Occipital lobe (tissue), 2 donors: ENCODE data around the gene PTP4A1. TPM values are rescaled to one million over a fixed set of nuclear protein-coding genes. Genes with fewer than 3 reads are reported as not detected.
"Not testable (repeated sequence)": the region's sequence is repeated elsewhere in the genome, so short reads cannot be mapped to it uniquely, and the experiment has no call there.

Experiments
- DNase-seq: peaks from one replicate; lab custom pipeline; 2025; lab: John Stamatoyannopoulos, UW
- total RNA-seq: library from RNA; depleted of rRNA; stranded (reverse); fragments of >200 nt; gene quantifications from one replicate; pipeline ENCODE4 v1.2.3, GENCODE V29; 2014

PTP4A1 gene
- total RNA-seq, result 83.0 TPM

DNA sequence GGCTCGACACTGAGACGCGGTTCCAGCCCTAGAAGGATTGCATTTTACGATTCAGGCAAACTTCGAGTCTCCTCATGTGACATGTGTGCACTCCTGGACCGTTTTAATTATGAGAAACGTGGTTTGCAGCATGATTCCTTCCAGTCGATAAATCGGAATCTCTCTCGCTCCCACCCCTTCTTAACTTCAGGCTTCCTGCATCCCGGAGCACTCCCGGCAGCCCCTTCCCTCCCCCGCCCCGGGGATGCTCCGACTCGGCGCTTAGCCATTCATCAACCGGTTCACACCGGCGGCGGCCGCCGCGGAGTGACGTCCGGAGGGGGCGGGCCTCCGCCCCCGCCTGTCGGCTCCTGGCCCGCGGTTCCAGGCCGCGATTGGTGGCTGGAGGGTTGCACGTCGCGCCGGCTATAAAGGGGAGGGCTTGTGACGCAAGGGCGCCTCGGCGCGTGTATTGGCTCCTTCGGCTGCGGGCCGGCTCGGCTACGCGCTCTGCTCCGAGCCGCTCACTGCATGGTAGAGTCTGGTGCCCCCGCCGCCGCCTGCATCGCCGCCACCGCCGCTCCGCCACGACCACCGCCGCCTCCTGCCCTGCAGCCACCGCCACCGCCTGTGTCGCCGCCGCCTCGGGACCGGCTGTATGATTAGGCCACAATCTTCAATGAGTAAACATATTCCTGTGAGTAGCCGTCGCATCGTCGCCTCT, at the start of gene PTP4A1, which contains the start of gene LOC128125822:
TSS of gene PTP4A1 (plus strand) at position 437 of the 703 bp plus-strand sequence. CDS start 4,401 bp downstream, outside the sequence.
TSS of gene LOC128125822 (plus strand) at position 437 of the 703 bp plus-strand sequence.
- peak; percentile 98 for DNase-seq

DNA sequence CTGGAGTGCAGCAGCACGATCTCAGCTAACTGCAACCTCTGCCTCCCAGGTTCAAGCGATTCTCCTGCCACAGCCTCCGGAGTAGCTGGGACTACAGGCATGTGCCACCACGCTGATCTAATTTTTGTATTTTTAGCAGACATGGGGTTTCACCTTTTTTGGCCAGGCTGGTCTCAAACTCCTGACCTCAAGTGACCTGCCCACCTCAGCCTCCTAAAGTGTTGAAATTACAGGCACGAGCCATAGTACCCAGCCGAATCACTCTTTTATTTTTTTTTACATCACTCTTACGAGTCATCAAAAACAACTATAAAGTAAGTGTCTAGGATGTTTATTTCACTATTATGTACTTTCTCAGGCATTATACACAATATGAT, 49.4 kb upstream of the PTP4A1 start:
- not testable (repeated sequence) for DNase-seq

DNA sequence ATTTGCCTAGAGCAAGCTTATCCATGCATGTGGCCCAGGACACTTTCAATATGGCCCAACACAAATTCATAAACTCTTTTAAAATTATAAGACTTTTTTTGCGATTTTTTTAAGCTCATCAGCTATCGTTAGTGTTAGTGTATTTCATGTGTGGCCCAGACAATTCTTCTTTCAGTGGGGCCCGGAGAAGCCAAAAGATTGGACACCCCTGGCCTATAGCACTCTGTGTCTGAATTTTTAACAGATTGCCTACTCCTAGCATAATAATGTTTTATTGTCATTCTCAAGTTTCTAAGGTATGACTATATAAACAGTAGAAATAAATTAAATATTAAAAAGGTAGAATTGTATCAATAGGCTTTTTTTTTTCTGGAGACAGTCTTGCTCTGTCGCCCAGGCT, 48.6 kb upstream of the PTP4A1 start:
- DNase-seq, result no peak

DNA sequence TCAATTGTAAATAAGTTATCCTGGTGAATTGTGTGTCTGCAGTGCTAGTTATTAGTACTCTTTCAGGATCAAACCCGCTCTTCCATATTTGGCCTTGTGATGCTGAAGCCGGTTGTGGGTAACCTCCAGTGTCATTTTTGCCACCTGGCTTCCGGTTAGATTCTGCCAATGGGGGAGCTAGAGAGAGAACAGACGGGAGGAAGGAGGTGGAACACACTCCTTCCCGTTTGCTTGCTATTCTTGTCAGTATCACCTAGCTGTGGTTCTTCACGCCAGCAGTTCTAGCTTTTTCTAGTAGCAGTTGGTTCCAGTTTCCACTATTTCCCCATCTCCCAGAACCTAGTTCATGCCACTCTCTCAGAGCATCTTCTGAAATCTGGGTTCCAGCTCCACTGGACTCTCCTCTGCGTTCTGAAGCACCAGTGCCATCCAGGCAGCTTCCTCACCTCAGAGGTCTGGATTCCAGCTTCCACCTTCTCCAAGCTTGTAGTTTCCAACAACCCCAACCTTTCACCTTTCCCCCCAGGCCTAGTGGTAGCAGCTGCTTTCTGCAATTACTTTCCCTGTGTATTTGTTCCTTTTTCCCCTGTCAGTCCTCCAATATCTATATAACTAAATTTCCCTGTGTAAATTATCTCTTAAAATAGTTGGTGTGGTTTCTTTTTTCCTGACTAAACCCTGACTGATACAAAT, 46.9 kb upstream of the PTP4A1 start:
- no peak for DNase-seq

DNA sequence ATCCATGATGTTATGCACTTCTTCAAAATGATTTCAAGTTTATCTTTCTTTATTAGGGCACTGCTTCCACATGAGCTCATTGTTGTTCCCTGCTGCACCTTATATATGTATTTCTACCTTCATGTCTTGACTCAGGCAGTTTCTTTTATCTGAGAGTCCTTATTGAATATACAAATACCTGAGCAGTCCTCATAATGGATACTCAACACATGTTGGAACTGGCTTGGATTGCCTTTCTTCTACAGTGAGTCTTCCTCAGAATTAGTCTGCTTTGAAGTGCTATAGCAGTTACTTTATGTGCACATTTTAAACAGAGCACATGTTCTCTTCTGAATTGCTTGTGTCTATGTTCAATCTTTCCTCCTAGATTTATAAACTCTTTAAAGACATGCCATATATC, 45.3 kb upstream of the PTP4A1 start:
- DNase-seq, result no peak

DNA sequence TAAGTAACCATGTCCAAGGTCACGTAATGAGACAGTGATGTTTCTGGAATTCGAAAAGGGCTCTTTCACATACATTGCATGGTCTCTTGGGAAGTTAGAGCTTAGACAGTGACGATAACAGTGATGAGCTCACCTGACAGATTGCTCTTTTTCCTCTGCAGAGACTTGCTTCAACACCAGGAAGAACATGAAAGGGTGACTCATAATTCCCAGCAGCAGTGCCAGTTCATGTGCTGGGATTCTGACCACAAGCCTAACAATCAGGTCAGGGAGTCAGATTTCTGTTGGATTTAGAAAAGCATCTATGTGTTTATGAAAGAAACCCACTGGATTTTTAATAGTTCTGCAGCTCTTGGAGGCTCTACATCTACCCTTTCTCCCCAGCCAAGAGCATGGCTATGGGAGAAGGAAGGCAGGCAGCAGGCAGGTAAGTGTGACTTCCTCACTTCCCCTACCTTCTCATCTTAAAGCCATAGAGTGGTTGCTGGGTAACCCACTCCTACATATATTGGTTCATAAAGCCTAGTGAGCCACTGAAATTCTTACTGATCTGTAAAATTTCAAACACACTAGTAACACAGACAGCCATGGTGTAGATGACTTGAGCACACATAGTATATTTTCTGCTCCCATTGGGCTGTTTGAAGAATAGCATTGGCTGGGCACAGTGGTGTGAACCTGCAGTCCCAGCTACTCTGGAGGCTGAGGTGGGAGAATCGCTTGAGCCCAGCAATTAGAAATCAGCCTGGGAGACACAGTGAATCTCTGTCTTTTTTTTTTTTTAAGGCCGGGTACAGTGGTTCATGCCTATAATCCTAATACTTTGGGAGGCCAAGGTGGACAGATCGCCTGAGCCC, 44.4 kb upstream of the PTP4A1 start:
- no peak for DNase-seq

DNA sequence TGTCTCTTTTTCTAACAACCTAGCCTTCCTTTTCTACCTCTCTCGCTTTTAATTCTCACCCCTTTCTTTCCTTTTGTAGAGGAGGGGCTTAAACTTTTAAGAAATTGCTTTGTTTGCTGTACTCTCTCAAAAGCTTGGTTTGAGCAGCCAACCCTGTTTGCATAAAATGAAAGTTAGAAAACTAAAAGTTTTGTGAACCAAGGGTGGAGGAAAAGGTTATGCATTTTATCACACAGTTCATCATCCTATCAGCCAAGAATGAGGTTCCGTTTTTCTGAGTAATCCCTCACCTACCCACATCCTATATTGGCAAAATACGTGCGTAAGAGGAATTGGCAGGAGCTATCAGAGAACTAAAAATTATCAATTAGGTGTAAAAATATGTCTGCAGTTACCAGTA, 42.8 kb upstream of the PTP4A1 start:
- no peak for DNase-seq

DNA sequence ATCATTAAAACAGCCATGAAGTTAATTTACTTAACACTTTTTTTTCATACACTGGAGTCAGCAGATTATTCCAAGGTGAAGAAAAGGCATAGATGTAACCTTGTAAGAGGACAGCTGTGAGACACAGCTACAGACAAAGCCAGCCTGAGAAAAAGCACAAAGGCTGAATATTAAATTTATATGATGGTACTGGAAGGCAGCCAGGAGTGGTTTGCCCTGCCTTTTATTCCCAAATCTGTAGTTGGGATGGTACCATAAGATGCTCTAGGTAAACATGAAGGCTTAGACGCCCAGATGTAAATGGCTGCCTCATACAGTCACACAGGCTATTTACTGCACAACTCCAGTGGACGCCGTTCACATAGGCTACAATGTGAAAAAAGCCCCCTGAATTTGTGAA, 42.1 kb upstream of the PTP4A1 start:
- no peak for DNase-seq

DNA sequence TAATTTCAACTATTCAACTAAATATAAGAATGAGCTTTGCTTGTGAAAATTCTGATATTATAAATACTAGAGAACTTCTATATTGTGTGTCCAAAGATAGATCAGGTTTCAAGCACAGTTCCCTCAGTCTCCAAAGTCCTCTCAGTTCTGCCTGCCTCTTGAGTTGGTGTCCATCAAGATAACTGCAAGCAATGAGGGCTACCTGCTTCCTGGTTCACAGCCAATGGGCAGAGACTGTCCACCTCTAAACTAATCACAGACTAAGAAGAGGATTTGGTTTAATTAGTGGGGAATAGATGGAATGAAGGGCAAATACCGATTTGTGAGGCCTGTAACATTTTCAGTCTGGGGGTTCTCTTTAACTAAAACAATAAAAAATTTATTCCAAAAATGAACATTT, 41.3 kb upstream of the PTP4A1 start:
- DNase-seq, result no peak

DNA sequence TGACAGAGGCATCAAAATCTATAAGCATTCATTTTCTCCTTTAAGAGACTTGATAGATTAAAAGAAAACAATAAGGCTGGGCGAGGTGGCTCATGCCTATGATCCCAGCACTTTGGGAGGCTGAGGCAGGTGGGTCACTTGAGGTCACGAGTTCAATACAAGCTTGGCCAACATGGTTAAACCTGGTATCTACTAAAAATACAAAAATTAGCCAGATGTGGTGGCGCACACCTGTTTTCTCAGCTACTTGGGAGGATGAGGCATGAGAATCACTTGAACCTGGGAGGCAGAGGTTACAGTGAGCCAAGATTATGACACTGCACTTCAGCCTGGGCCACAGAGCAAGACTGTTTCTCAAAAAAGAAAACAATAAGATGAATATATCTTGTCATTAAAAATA, 39.3 kb upstream of the PTP4A1 start:
- no peak for DNase-seq

DNA sequence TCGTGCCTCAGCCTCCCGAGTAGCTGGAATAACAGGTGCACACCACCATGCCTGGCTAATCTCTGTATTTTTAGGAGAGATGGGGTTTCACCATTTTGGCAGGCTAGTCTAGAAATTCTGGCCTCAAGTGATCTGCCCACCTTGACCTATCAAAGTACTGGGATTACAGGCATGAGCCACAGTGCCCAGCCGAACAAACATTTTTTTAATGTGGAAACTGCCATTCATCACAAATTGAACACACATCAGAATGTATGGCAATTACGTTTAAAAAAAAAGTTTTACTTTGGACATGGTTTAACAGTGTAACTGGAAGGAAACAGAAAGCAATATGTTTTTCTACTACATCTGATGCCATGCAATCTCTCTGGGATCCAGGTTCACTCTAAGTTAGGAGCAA, 38.3 kb upstream of the PTP4A1 start:
- no peak for DNase-seq

DNA sequence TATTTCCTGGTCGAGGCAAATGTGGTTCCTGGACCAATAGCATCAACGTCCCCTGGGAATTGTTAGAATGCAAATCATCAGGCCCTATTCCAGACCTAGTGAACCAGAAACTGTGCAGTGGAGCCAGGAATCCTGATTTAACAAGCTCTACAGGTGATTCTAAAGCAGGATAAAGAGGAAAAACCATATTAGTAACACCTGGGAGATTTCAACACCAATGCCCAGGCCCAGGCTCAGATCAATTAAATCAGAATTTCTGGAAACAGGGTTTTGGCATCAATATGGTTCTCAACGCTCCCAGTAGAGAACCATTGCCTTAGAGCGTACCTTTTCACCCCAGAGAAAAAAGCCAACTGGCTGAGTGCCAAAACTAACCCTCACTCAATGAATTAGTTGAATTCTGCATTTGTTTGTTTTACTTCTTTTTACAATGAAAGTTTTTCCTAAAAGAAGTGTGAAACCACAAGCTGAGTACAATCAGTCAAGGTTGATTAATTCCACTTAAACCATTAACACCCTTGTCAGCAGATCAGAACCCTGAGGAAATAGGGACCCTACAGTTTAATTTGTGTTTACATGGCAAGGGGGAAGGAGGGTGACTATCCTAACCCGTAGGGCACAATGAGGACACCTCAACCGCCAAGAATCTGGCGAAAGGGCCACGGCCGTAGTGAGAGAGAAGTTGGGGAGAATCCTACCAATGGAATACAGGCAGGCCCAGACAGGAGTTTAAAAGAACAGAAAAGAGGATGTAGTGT, 34.9 kb upstream of the PTP4A1 start:
- DNase-seq, result no peak

DNA sequence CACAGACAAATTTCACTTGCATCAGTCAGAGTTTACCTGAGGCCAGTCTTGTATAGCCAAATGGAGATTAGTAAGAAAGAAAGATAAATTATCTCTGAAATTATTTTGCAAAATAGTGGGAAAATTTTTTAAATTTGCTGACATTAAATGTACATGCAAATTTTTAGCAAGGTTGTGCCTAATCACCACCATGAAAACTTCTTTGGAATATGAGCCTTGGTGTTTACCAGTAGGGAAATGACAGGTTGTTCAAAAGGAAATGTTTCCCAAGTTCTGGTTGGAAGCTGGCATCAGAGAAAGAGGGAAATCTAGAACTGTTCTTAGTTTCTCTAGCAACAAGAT, 34.4 kb upstream of the PTP4A1 start:
- DNase-seq, result no peak

DNA sequence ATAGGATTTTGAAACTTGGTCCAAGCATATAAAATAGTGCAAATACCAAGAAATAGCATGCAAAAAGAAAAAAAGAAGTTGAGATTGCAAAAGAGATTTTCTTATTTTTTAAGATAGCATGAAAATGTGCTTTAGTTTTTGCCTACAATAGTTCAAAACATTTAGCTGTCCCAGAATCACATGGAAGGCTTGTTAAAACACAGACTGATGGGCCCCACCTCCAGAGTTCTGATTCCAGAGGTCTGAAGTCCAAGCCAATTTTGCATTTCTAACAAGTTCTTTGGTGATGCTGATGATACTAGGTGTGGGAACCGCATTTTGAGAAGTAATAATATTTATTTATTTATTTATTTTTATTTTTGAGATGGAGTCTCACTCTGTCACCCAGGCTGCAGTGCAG, 33.7 kb upstream of the PTP4A1 start:
- no peak for DNase-seq

DNA sequence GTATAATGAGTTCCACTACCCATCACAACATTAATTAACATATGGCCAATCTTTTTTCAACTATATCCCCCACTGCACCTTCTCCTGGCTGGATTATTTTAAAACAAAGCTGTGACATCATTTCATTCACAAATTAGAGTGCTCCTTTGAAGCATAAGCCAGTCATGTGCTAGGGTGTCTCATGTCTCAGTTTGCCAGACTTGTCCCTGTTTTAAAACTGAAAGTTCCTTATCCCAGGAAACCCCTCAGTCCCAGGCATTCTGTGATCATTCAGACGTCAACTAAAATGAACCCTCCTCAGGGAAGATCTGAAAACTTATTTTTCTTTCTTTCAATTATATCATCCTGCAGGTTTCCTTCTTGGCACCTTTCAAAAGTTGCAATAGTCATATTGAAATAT, 29.3 kb upstream of the PTP4A1 start:
- no peak for DNase-seq

DNA sequence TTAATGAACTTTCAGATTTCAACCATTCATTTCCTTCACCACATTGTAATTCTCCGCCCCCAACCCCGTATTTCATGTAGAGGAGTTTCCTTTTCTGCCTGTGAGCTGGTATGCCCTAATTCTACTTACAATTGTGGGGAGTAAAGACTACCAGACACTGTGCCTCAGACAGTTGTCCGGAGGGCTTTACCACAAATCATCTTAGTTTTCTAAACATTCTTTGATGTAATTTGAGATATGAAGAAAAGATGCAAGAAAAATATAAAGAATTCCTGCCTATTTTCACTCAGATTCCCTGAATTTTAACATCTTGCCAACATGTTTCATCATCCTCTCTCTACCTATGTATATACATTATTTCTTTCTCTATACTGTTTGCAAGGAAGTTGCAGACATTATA, 28.3 kb upstream of the PTP4A1 start:
- no peak for DNase-seq

DNA sequence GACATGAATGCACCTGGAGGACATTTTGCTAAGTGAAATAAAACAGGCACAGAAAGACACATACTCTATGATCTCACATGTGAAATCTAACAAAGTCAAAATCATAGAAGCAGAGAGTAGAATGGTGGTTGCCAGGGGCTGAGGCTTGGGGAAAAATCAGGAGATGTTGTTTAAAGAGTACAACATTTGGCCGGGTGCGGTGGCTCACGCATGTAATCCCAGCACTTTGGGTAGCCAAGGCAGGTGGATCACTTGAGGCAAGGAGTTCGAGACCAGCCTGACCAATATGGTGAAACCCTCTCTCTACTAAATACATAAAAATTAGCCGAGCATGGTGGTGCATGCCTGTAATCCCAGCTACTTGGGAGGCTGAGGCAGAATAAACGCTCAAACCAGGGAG, 26.0 kb upstream of the PTP4A1 start:
- no peak for DNase-seq

DNA sequence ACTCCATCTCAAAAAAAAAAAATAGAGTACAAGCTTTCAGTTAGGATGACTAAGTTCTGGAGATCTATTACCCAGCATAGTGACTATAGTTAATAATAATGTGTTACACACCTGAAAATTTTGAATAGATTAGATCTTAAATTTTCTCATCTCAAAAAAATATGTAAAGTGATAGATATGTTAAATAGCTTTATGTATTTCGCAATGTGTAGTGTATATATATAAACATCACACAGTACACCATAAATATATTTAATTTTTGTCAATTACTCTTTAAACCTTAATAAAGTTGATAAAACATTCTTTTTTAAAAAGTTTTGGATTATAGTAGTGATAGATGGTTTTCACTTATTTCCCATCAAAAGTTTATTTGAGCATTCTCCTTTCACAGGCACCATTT, 25.6 kb upstream of the PTP4A1 start:
- no peak for DNase-seq

DNA sequence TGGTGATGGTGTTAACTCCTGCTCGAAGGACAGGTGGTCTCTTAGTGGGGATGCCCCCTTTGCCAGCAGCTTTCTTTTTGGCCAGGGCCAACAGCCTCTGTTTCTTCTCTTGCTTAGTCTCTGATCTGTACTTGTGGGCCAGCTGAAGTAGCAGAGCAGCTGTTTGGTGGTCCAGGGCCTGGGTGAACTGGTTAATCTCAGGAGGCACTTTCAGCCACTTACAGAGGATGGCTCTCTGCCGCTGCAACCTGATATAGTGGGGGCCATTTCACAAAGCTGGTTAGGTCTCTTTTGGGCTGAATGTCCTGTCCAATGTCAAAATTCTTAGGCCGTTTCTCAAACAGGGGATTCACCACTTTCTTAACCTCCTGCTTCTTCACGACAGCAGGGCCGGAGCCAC, 23.2 kb upstream of the PTP4A1 start:
- no peak for DNase-seq

DNA sequence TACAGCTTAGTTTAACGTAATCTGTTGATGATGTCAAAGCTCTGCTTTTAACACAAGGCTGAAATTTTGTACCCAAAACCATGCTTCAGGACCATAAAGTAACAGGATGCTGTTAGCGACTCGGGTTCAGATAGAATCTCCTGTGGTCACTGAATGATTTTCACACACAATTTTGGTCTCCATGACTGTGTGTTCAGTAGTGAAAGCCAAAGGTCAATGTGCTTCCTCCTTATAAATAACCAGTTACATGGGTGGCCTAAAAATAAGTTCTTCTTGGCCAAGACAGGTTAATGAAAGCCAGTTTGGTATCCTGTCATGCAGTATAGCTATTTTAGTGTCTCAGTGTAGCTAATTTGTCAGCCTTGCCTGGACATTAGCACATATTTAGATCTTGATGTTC, 19.1 kb upstream of the PTP4A1 start:
- no peak for DNase-seq

DNA sequence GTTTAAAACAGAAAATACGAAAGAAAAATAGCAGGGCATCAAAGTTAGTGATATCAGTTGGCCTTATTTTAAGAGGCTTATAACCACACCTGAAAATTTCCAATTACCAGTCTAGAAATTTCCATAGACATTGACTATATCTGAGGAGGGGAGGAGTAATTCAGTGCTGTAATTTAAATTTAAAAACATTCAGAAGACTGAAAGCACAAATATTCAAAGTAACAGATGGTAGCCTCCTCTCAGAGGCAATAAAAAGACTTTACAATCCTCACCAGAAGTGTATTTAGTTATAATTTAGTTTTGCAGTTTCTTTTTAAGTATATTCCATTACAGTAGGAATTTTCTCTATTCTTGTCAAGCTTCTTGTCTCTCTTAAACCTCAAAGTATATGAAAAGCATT, 18.4 kb upstream of the PTP4A1 start:
- no peak for DNase-seq

DNA sequence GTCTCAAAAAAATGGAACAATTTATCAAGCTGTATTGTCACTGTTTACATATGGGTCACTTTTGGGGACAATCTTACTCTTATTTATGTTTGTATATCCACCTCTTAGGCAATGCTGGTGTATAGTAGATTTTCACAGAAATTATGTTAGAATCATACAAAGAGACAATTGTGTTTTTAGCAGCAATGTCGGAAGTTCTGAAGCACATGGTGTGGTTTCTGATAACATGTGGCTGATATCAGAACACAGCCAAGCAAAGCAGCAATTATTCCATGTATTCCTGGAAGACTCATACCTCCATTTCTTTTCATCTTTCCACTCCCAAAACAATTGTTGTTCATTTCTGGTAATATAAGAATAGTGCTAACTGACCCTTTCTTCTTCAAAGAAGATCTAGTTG, 17.5 kb upstream of the PTP4A1 start:
- DNase-seq, result no peak
